Hepatocyte (in vitro differentiated cells): ENCODE results near the gene NFIA. TPM values are rescaled to one million over a fixed set of nuclear protein-coding genes. Genes with fewer than 3 reads are reported as not detected.

Source experiments
- DNase-seq: peaks from one replicate; pipeline ENCODE4 v3.0.0-alpha.2; 2016; ENCODE audit warnings: low spot score
- H2AFZ ChIP-seq: fragments of 200-600 bp; sonication (generic); 2 replicates; pipeline ENCODE4 v1.6.0; 2016; ENCODE audit warnings: antibody characterized with exemption, mild to moderate bottlenecking
- H3K27ac ChIP-seq: fragments of 200-600 bp; sonication (generic); 2 replicates; pipeline ENCODE4 v1.5.1; 2016; ENCODE audit warnings: mild to moderate bottlenecking
- H3K27me3 ChIP-seq: fragments of 200-600 bp; sonication (generic); 2 replicates; pipeline ENCODE4 v1.6.1; 2016
- H3K36me3 ChIP-seq: fragments of 200-600 bp; sonication (generic); replicated peaks from 2 replicates; pipeline ENCODE4 v1.5.1; 2016; ENCODE audit warnings: low read depth; ENCODE audit not compliant: insufficient read depth
- H3K4me1 ChIP-seq: fragments of 200-600 bp; sonication (generic); 2 replicates; pipeline ENCODE4 v1.5.1; 2016; ENCODE audit warnings: mild to moderate bottlenecking, moderate library complexity; ENCODE audit not compliant: insufficient read depth
- H3K4me2 ChIP-seq: fragments of 200-600 bp; sonication (generic); 2 replicates; pipeline ENCODE4 v1.6.0; 2016
- H3K4me3 ChIP-seq: fragments of 200-600 bp; sonication (generic); 2 replicates; pipeline ENCODE4 v1.5.1; 2016; ENCODE audit warnings: mild to moderate bottlenecking
- H3K79me2 ChIP-seq: fragments of 200-600 bp; sonication (generic); 2 replicates; pipeline ENCODE4 v1.6.0; 2017; ENCODE audit warnings: mild to moderate bottlenecking
- H3K9me2 ChIP-seq: fragments of 200-600 bp; sonication (generic); replicated peaks from 2 replicates; pipeline ENCODE4 v1.6.0; 2017; ENCODE audit warnings: mild to moderate bottlenecking; ENCODE audit not compliant: insufficient read depth
- H3K9me3 ChIP-seq: fragments of 200-600 bp; sonication (generic); 2 replicates; pipeline ENCODE4 v1.5.1; 2016; ENCODE audit warnings: low read depth, mild to moderate bottlenecking
- H4K20me1 ChIP-seq: fragments of 200-600 bp; sonication (generic); 2 replicates; pipeline ENCODE4 v1.6.0; 2016; ENCODE audit warnings: mild to moderate bottlenecking; ENCODE audit not compliant: insufficient read depth, poor library complexity, severe bottlenecking
- EZH2 ChIP-seq: fragments of 200-600 bp; sonication (generic); IDR thresholded peaks from 2 replicates; pipeline ENCODE4 v1.6.1; 2016; ENCODE audit warnings: antibody characterized with exemption, mild to moderate bottlenecking, borderline replicate concordance
- EZH2phosphoT487 ChIP-seq: fragments of 200-600 bp; sonication (generic); IDR thresholded peaks from one replicate; pipeline ENCODE4 v1.6.1; 2018; ENCODE audit warnings: antibody characterized with exemption, mild to moderate bottlenecking, low read depth, moderate library complexity; ENCODE audit not compliant: unreplicated experiment, severe bottlenecking
- WGBS: methylation state at CpG from one replicate; pipeline ENCODE4 v1.1.6; 2016; ENCODE audit warnings: low lambda C conversion rate; ENCODE audit errors: missing lambda C conversion rate; 5-methylcytosine and 5-hydroxymethylcytosine counted together
- polyA plus RNA-seq: library from polyadenylated mRNA; unstranded; fragments of >200 nt; fragmentation: Nextera tagmentation; extraction: Ambion mirVana; gene quantifications from 2 replicates; pipeline ENCODE4 v1.2.1, GENCODE V29; 2016
- total RNA-seq: library from RNA; depleted of rRNA; stranded (reverse); fragments of >200 nt; gene quantifications from 2 replicates; pipeline ENCODE4 v1.2.3, GENCODE V29; 2014
- TF ChIP-seq, protein P1 (sequence below): fragments of 200-600 bp; sonication (generic); IDR thresholded peaks from 2 replicates; pipeline ENCODE4 v1.5.1; 2016; ENCODE audit warnings: antibody characterized with exemption, mild to moderate bottlenecking; ENCODE audit not compliant: poor library complexity

Gene NFIA
- total and polyA plus RNA-seq, 2 experiments from 2014 or later = 15.1 to 18.2 TPM

GRCh38 chr1:61406467-61406866 is 324.1 kb downstream of the NFIA start:
- no peaks in the 10 kb centered on the region for H3K79me2 ChIP-seq
- no peak overlapping the region for H2AFZ ChIP-seq
- H3K4me2 ChIP-seq = no peak overlapping the region
- DNase-seq = no peak
- peaks cover 9% of the 10 kb centered on the region for H3K4me1 ChIP-seq
- H3K9me3 ChIP-seq = no peaks in the 10 kb centered on the region
- H3K27me3 ChIP-seq = no peaks in the 10 kb centered on the region
- no peak overlapping the region for H3K4me3 ChIP-seq
- TF ChIP-seq EZH2phosphoT487 = no peak
- TF ChIP-seq, protein P1, sequence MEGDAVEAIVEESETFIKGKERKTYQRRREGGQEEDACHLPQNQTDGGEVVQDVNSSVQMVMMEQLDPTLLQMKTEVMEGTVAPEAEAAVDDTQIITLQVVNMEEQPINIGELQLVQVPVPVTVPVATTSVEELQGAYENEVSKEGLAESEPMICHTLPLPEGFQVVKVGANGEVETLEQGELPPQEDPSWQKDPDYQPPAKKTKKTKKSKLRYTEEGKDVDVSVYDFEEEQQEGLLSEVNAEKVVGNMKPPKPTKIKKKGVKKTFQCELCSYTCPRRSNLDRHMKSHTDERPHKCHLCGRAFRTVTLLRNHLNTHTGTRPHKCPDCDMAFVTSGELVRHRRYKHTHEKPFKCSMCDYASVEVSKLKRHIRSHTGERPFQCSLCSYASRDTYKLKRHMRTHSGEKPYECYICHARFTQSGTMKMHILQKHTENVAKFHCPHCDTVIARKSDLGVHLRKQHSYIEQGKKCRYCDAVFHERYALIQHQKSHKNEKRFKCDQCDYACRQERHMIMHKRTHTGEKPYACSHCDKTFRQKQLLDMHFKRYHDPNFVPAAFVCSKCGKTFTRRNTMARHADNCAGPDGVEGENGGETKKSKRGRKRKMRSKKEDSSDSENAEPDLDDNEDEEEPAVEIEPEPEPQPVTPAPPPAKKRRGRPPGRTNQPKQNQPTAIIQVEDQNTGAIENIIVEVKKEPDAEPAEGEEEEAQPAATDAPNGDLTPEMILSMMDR = no peak
- no peak for TF ChIP-seq EZH2
- no peaks in the 10 kb centered on the region for H3K36me3 ChIP-seq
- WGBS = 96% methylated on average over 10 of the region's 10 CpGs
- no peaks in the 10 kb centered on the region for H4K20me1 ChIP-seq
- H3K27ac ChIP-seq = no peak overlapping the region
- no peaks in the 10 kb centered on the region for H3K9me2 ChIP-seq

- Histone ChIP-seq H3K4me2 (no peak overlapping the region), H3K9me2 (no peaks in the 10 kb centered on the region), H3K36me3 (no peaks in the 10 kb centered on the region), H2AFZ (no peak overlapping the region), H4K20me1 (no peaks in the 10 kb centered on the region), H3K27me3 (no peaks in the 10 kb centered on the region), H3K4me1 (no peaks in the 10 kb centered on the region), H3K4me3 (no peak overlapping the region), H3K79me2 (no peaks in the 10 kb centered on the region), H3K27ac (no peak overlapping the region), H3K9me3 (no peaks in the 10 kb centered on the region)
- TF ChIP-seq EZH2 (no peak), EZH2phosphoT487 (no peak)
- TF ChIP-seq, protein P1 = no peak
- no peak for DNase-seq
- 94% methylated on average over 1 of the region's 1 CpG for WGBS
Measured at GRCh38 chr1:61412601-61413000, 330.2 kb downstream of the NFIA start.

DNA sequence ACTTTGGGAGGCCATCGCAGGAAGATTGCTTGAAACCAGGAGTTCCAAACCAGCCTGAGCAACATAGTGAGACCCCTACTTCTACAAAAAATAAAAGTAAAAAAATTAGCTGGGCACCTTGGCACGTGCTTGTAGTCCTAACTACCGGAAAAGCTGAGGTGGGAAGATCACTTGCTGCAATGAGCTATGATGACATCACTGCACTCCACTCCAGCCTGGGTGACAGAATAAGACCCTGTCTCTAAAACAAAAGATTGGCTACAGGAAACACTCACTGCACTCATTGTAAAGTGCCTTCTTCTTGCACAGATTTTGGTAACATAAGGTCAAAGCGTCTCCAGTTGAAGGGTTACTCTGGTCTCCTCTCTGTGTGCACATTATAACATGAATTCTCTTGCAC is 336.8 kb downstream of the NFIA start:
- no peaks in the 10 kb centered on the region for H3K9me2 ChIP-seq
- WGBS = 88% methylated on average over 4 of the region's 4 CpGs
- TF ChIP-seq EZH2phosphoT487 = no peak
- TF ChIP-seq, protein P1 = no peak
- no peak for TF ChIP-seq EZH2

GRCh38 chr1:61419657-61420056 is 337.3 kb downstream of the NFIA start:
- H3K4me3 ChIP-seq = no peak overlapping the region
- no peaks in the 10 kb centered on the region for H3K9me3 ChIP-seq
- no peaks in the 10 kb centered on the region for H3K36me3 ChIP-seq
- H3K9me2 ChIP-seq = no peaks in the 10 kb centered on the region
- H4K20me1 ChIP-seq = no peaks in the 10 kb centered on the region
- no peaks in the 10 kb centered on the region for H3K4me1 ChIP-seq
- no peak for DNase-seq
- H3K79me2 ChIP-seq = no peaks in the 10 kb centered on the region
- TF ChIP-seq EZH2 (no peak), EZH2phosphoT487 (no peak)
- TF ChIP-seq, protein P1 = no peak
- H3K27me3 ChIP-seq = no peaks in the 10 kb centered on the region
- H3K27ac ChIP-seq = no peak overlapping the region
- no peak overlapping the region for H3K4me2 ChIP-seq
- H2AFZ ChIP-seq = no peak overlapping the region
- WGBS = 66% methylated on average over 5 of the region's 5 CpGs

More for the DNA sequence above, 336.8 kb downstream of the NFIA start:
- DNase-seq = no peak
- Histone ChIP-seq H3K79me2 (no peaks in the 10 kb centered on the region), H4K20me1 (no peaks in the 10 kb centered on the region), H3K4me2 (no peak overlapping the region), H3K4me1 (no peaks in the 10 kb centered on the region), H3K27me3 (no peaks in the 10 kb centered on the region), H3K27ac (no peak overlapping the region), H2AFZ (no peak overlapping the region), H3K36me3 (no peaks in the 10 kb centered on the region), H3K9me3 (no peaks in the 10 kb centered on the region), H3K4me3 (no peak overlapping the region)
